PC-3 (cell line): ENCODE data around the gene CA10.

Experiments used
- CTCF ChIP-seq: fragments of 300-600 bp; sonication (generic); conservative IDR thresholded peaks from 2 replicates; pipeline ENCODE4 v1.5.1; 2017; ENCODE audit warnings: antibody characterized with exemption, low read depth, mild to moderate bottlenecking, low read length
- EZH2 ChIP-seq: fragments of 300-600 bp; sonication (generic); IDR thresholded peaks from one replicate; pipeline ENCODE4 v1.6.1; 2017; ENCODE audit warnings: antibody characterized with exemption, mild to moderate bottlenecking, low read length; ENCODE audit not compliant: unreplicated experiment
- EZH2phosphoT487 ChIP-seq: fragments of 300-600 bp; sonication (generic); IDR thresholded peaks from 2 replicates; pipeline ENCODE4 v1.6.1; 2018; ENCODE audit warnings: mild to moderate bottlenecking, antibody characterized with exemption, low read length, borderline replicate concordance

- TF ChIP-seq EZH2phosphoT487 (no peak), CTCF (no peak), EZH2 (no peak)
Measured at GRCh38 chr17:52048137-52048898, 110.2 kb downstream of the CA10 start.
